Vagina (tissue), 2 donors: Measurements from ENCODE around the gene SLC12A3. TPM values are rescaled to one million over a fixed set of nuclear protein-coding genes. Genes with fewer than 3 reads are reported as not detected.

Source experiments
- DNase-seq, 2 donors: peaks; one replicate each; pipeline ENCODE4 v3.0.0-alpha.2; 2017; ENCODE audit errors: extremely low spot score in 2 of 2
- H3K27ac ChIP-seq: fragments of 200-600 bp; sonication (generic); one replicate; pipeline ENCODE4 v1.5.1; 2019
- H3K27me3 ChIP-seq: fragments of 200-600 bp; sonication (generic); one replicate; pipeline ENCODE4 v1.5.1; 2019
- H3K36me3 ChIP-seq, 2 donors: fragments of 200-600 bp; sonication (generic); one replicate each; pipeline ENCODE4 v1.5.1; 2017 to 2019
- H3K4me1 ChIP-seq: fragments of 200-600 bp; sonication (generic); one replicate; pipeline ENCODE4 v1.5.1; 2019
- H3K4me3 ChIP-seq, 2 donors: fragments of 200-600 bp; sonication (generic); 1 replicate in 1 of 2; 2 replicates in 1 of 2; pipeline ENCODE4 v1.5.1; 2016 to 2019
- H3K9me3 ChIP-seq: fragments of 200-600 bp; sonication (generic); one replicate; pipeline ENCODE4 v1.5.1; 2019
- CTCF ChIP-seq, 3 experiments: fragments of 450-650 bp in 2 of 3; fragments of 200-600 bp in 1 of 3; sonication (generic) in 1 of 3; IDR thresholded peaks; one replicate each; pipeline ENCODE4 v1.5.1; 2017 to 2019; ENCODE audit warnings: antibody characterized with exemption in 3 of 3, mild to moderate bottlenecking in 2 of 3, moderate library complexity in 2 of 3
- POLR2A ChIP-seq, 2 donors: fragments of 450-650 bp; IDR thresholded peaks; one replicate each; pipeline ENCODE4 v1.6.1; 2017; ENCODE audit warnings: antibody characterized with exemption in 2 of 2, mild to moderate bottlenecking in 2 of 2, moderate library complexity in 2 of 2
- POLR2AphosphoS5 ChIP-seq, 2 donors: sonication (generic); formaldehyde crosslinking; IDR thresholded peaks; one replicate each; pipeline ENCODE4 v1.9.0; 2017; ENCODE audit warnings: antibody characterized with exemption in 2 of 2, mild to moderate bottlenecking in 2 of 2, low read depth in 1 of 2; ENCODE audit not compliant: insufficient read depth in 1 of 2
- intact Hi-C: fragments of 100-400 bp; cut with DNase I; formaldehyde crosslinking; loops from one replicate; pipeline ENCODE4 v1.15.1; 2023
- total RNA-seq: library from RNA; depleted of rRNA; stranded (reverse); fragments of >200 nt; gene quantifications from one replicate; pipeline ENCODE4 v1.2.3, GENCODE V29; 2016

SLC12A3 gene
- total RNA-seq, 1 donor from 2014 or later = not detected

- intact Hi-C loops = no loop called here
- no peak for TF ChIP-seq POLR2A (IDR thresholded peaks at IDR 0.05)
- TF ChIP-seq CTCF (IDR thresholded peaks at IDR 0.05) = no peak
- TF ChIP-seq POLR2AphosphoS5 (IDR thresholded peaks at IDR 0.05; ENCODE audit: insufficient read depth in 1 of 2, low read depth in 1 of 2) = no peak
- no peak for DNase-seq
- no peaks in the 10 kb centered on the region for H3K4me1 ChIP-seq
- H3K27ac ChIP-seq = no peak overlapping the region
- H3K27me3 ChIP-seq = no peaks in the 10 kb centered on the region
- H3K4me3 ChIP-seq = no peak overlapping the region
- H3K9me3 ChIP-seq = no peaks in the 10 kb centered on the region
- H3K36me3 ChIP-seq = peaks cover 0 to 64% of the 10 kb centered on the region in 2 donors
These were observed 32.2 kb upstream of the SLC12A3 start for GRCh38 chr16:56832768-56833167.

GRCh38 chr16:56833243-56833970 is 31.6 kb upstream of the SLC12A3 start:
- Histone ChIP-seq H3K4me3 (no peak overlapping the region), H3K36me3 (peaks cover 0 to 70% of the 10 kb centered on the region in 2 donors), H3K4me1 (no peaks in the 10 kb centered on the region), H3K27me3 (no peaks in the 10 kb centered on the region), H3K9me3 (no peaks in the 10 kb centered on the region), H3K27ac (no peak overlapping the region)
- no peak for TF ChIP-seq CTCF (IDR thresholded peaks at IDR 0.05)
- TF ChIP-seq POLR2AphosphoS5 (IDR thresholded peaks at IDR 0.05; ENCODE audit: insufficient read depth in 1 of 2, low read depth in 1 of 2) = no peak
- TF ChIP-seq POLR2A (IDR thresholded peaks at IDR 0.05) = no peak
- intact Hi-C loops = no loop called here
- no peak for DNase-seq

- H3K27ac ChIP-seq = no peak overlapping the region
- no peaks in the 10 kb centered on the region for H3K27me3 ChIP-seq
- intact Hi-C loops = no loop called here
- no peaks in the 10 kb centered on the region for H3K9me3 ChIP-seq
- no peak for DNase-seq
- TF ChIP-seq POLR2AphosphoS5 (IDR thresholded peaks at IDR 0.05; ENCODE audit: insufficient read depth in 1 of 2, low read depth in 1 of 2) (no peak), POLR2A (IDR thresholded peaks at IDR 0.05) (no peak), CTCF (IDR thresholded peaks at IDR 0.05) (no peak)
- no peaks in the 10 kb centered on the region for H3K4me1 ChIP-seq
- H3K36me3 ChIP-seq = peaks cover 3 to 72% of the 10 kb centered on the region in 2 donors
- H3K4me3 ChIP-seq = no peak overlapping the region
These were observed 29.7 kb upstream of the SLC12A3 start for GRCh38 chr16:56835320-56835719.

GRCh38 chr16:56836410-56837230 is 28.4 kb upstream of the SLC12A3 start:
- TF ChIP-seq CTCF (IDR thresholded peaks at IDR 0.05) (no peak), POLR2AphosphoS5 (IDR thresholded peaks at IDR 0.05; ENCODE audit: insufficient read depth in 1 of 2, low read depth in 1 of 2) (no peak), POLR2A (IDR thresholded peaks at IDR 0.05) (no peak)
- H3K4me1 ChIP-seq = no peaks in the 10 kb centered on the region
- intact Hi-C loops = no loop called here
- H3K4me3 ChIP-seq = no peak overlapping the region
- no peak overlapping the region for H3K27ac ChIP-seq
- no peak for DNase-seq
- no peaks in the 10 kb centered on the region for H3K9me3 ChIP-seq
- no peaks in the 10 kb centered on the region for H3K27me3 ChIP-seq
- peaks cover 3 to 68% of the 10 kb centered on the region in 2 donors for H3K36me3 ChIP-seq
